Prostate gland (tissue), 2 donors: Measurements from ENCODE around the gene ABCC8. TPM values are rescaled to one million over a fixed set of nuclear protein-coding genes. Genes with fewer than 3 reads are reported as not detected.

Source experiments
- DNase-seq: peaks from one replicate; pipeline ENCODE4 v3.0.0-alpha.2; 2019; ENCODE audit warnings: low spot score
- H3K27ac ChIP-seq, 2 donors: fragments of 200-600 bp; sonication (generic); 2 replicates each; pipeline ENCODE4 v1.5.1; 2017 to 2019
- H3K27me3 ChIP-seq: fragments of 200-600 bp; sonication (generic); replicated peaks from 2 replicates; pipeline ENCODE4 v1.5.1; 2019; ENCODE audit not compliant: insufficient read depth
- H3K36me3 ChIP-seq, 2 donors: fragments of 200-600 bp; sonication (generic); 1 replicate in 1 of 2; 2 replicates in 1 of 2; pipeline versions ENCODE4 v1.5.1 to v1.8.1; 2017 to 2019
- H3K4me1 ChIP-seq: fragments of 200-600 bp; sonication (generic); replicated peaks from 2 replicates; pipeline ENCODE4 v1.5.1; 2019
- H3K4me3 ChIP-seq, 2 donors: fragments of 200-600 bp; sonication (generic); 2 replicates each; pipeline ENCODE4 v1.5.1; 2017 to 2019
- H3K9me3 ChIP-seq: fragments of 200-600 bp; sonication (generic); 2 replicates; pipeline ENCODE4 v1.5.1; 2017
- CTCF ChIP-seq, 4 experiments: fragments of 200-600 bp in 2 of 4; fragments of 450-650 bp in 2 of 4; sonication (generic) in 2 of 4; IDR thresholded peaks; 1 replicate in 3 of 4; 2 replicates in 1 of 4; pipeline ENCODE4 v1.5.1; 2016 to 2019; ENCODE audit warnings: antibody characterized with exemption in 4 of 4, mild to moderate bottlenecking in 2 of 4, moderate library complexity in 2 of 4
- POLR2A ChIP-seq: fragments of 450-650 bp; IDR thresholded peaks from one replicate; pipeline ENCODE4 v1.6.1; 2016; ENCODE audit warnings: antibody characterized with exemption, mild to moderate bottlenecking
- POLR2AphosphoS5 ChIP-seq: sonication (generic); formaldehyde crosslinking; IDR thresholded peaks from one replicate; pipeline ENCODE4 v1.6.1; 2017; ENCODE audit warnings: antibody characterized with exemption
- WGBS: methylation state at CpG from one replicate; pipeline ENCODE4 v1.1.5; 2018; 5-methylcytosine and 5-hydroxymethylcytosine counted together
- intact Hi-C: fragments of 100-400 bp; cut with DNase I; formaldehyde crosslinking; loops from one replicate; pipeline ENCODE4 v1.14.2; 2022
- total RNA-seq, 2 donors: library from RNA; depleted of rRNA; stranded (reverse); fragments of >200 nt; gene quantifications; one replicate each; pipeline ENCODE4 v1.1.0, GENCODE V29; 2016

Gene ABCC8
- total RNA-seq, 2 donors from 2014 or later = 5.7 to 10.2 TPM

GRCh38 chr11:17500673-17501072 lies 24.0 kb upstream of the ABCC8 start:
- DNase-seq = no peak
- Histone ChIP-seq H3K36me3 (no peaks in the 10 kb centered on the region), H3K27ac (no peak overlapping the region), H3K4me1 (no peaks in the 10 kb centered on the region), H3K9me3 (no peaks in the 10 kb centered on the region), H3K27me3 (no peaks in the 10 kb centered on the region), H3K4me3 (no peak overlapping the region)
- WGBS = 88% methylated on average over 12 of the region's 12 CpGs
- intact Hi-C loops = loop anchor here (10.0 kb wide), 1 partner anchor 266 kb away; no protein-coding TSS in a partner anchor
- no peak for TF ChIP-seq POLR2A
- no peak for TF ChIP-seq POLR2AphosphoS5
- TF ChIP-seq CTCF (IDR thresholded peaks at IDR 0.05) = no peak

- DNase-seq = no peak
- H3K27ac ChIP-seq = no peak overlapping the region
- H3K9me3 ChIP-seq = no peaks in the 10 kb centered on the region
- no peaks in the 10 kb centered on the region for H3K36me3 ChIP-seq
- TF ChIP-seq POLR2AphosphoS5 (no peak), CTCF (IDR thresholded peaks at IDR 0.05) (no peak), POLR2A (no peak)
- WGBS = 65% methylated on average over 5 of the region's 5 CpGs
- H3K27me3 ChIP-seq = no peaks in the 10 kb centered on the region
- no peaks in the 10 kb centered on the region for H3K4me1 ChIP-seq
- H3K4me3 ChIP-seq = no peak overlapping the region
- intact Hi-C loops = no loop called here
These were observed 21.8 kb upstream of the ABCC8 start for GRCh38 chr11:17498475-17498874.

- DNase-seq = no peak
- Histone ChIP-seq H3K27ac (no peak overlapping the region), H3K4me3 (no peak overlapping the region), H3K4me1 (no peaks in the 10 kb centered on the region), H3K36me3 (no peaks in the 10 kb centered on the region), H3K9me3 (no peaks in the 10 kb centered on the region), H3K27me3 (no peaks in the 10 kb centered on the region)
- intact Hi-C loops = no loop called here
- WGBS = 56% methylated on average over 4 of the region's 4 CpGs
- no peak for TF ChIP-seq POLR2AphosphoS5
These were observed 21.4 kb upstream of the ABCC8 start for GRCh38 chr11:17498058-17498457.

- H3K36me3 ChIP-seq = no peaks in the 10 kb centered on the region
- H3K4me3 ChIP-seq = no peak overlapping the region
- WGBS = 54% methylated on average over 7 of the region's 7 CpGs
- TF ChIP-seq POLR2A (no peak), POLR2AphosphoS5 (no peak), CTCF (IDR thresholded peaks at IDR 0.05) (no peak)
- no peaks in the 10 kb centered on the region for H3K9me3 ChIP-seq
- H3K27me3 ChIP-seq = no peaks in the 10 kb centered on the region
- no peak overlapping the region for H3K27ac ChIP-seq
- DNase-seq = no peak
- intact Hi-C loops = no loop called here
- no peaks in the 10 kb centered on the region for H3K4me1 ChIP-seq
These were observed 19.8 kb upstream of the ABCC8 start for GRCh38 chr11:17496406-17496805.

GRCh38 chr11:17494019-17494418 lies 17.4 kb upstream of the ABCC8 start:
- Histone ChIP-seq H3K27me3 (no peaks in the 10 kb centered on the region), H3K9me3 (no peaks in the 10 kb centered on the region), H3K36me3 (no peaks in the 10 kb centered on the region), H3K4me1 (no peaks in the 10 kb centered on the region), H3K4me3 (no peak overlapping the region), H3K27ac (no peak overlapping the region)
- TF ChIP-seq CTCF (IDR thresholded peaks at IDR 0.05) (no peak), POLR2AphosphoS5 (no peak), POLR2A (no peak)
- intact Hi-C loops = no loop called here
- 82% methylated on average over 6 of the region's 6 CpGs for WGBS
- DNase-seq = no peak
